Testis (tissue), 2 donors: ENCODE results near the gene CEP70.

Source experiments
- POLR2A ChIP-seq: fragments of 450-650 bp; IDR thresholded peaks from one replicate; pipeline ENCODE4 v1.6.1; 2017; ENCODE audit warnings: antibody characterized with exemption, mild to moderate bottlenecking, moderate library complexity
- TF ChIP-seq, protein P1 (sequence below), 3 experiments: fragments of 450-650 bp in 2 of 3; fragments of 200-600 bp in 1 of 3; sonication (generic) in 1 of 3; IDR thresholded peaks; one replicate each; pipeline ENCODE4 v1.5.1; 2016 to 2019; ENCODE audit warnings: antibody characterized with exemption in 3 of 3, mild to moderate bottlenecking in 2 of 3, moderate library complexity in 1 of 3

DNA sequence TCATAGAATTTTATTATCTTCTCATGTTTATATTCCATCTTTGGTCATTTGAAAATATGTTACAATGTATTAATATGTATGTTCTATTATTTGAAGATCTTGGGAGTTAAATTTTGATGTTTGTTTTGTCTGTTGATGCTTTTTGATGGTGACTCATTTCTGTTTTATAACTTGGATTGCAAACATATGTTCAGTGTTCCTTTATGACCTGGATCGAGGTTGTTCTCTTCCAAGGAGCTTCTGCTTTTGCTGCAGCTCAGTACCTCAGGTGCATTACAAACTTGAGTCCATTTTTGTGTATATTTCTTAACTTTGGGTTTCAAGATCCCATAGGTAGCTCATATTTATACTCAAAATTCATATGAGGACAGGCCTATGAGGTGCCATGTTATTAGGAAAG, 122.6 kb downstream of the CEP70 start:
- TF ChIP-seq POLR2A = no peak
- TF ChIP-seq, protein P1, sequence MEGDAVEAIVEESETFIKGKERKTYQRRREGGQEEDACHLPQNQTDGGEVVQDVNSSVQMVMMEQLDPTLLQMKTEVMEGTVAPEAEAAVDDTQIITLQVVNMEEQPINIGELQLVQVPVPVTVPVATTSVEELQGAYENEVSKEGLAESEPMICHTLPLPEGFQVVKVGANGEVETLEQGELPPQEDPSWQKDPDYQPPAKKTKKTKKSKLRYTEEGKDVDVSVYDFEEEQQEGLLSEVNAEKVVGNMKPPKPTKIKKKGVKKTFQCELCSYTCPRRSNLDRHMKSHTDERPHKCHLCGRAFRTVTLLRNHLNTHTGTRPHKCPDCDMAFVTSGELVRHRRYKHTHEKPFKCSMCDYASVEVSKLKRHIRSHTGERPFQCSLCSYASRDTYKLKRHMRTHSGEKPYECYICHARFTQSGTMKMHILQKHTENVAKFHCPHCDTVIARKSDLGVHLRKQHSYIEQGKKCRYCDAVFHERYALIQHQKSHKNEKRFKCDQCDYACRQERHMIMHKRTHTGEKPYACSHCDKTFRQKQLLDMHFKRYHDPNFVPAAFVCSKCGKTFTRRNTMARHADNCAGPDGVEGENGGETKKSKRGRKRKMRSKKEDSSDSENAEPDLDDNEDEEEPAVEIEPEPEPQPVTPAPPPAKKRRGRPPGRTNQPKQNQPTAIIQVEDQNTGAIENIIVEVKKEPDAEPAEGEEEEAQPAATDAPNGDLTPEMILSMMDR (IDR thresholded peaks at IDR 0.05) = no peak
